ENCODE measurements around the gene WDSUB1. TPM values are rescaled to one million over a fixed set of nuclear protein-coding genes. Genes with fewer than 3 reads are reported as not detected.

The WDSUB1 gene
- total RNA-seq, 1 donor = 9.1 TPM

DNA sequence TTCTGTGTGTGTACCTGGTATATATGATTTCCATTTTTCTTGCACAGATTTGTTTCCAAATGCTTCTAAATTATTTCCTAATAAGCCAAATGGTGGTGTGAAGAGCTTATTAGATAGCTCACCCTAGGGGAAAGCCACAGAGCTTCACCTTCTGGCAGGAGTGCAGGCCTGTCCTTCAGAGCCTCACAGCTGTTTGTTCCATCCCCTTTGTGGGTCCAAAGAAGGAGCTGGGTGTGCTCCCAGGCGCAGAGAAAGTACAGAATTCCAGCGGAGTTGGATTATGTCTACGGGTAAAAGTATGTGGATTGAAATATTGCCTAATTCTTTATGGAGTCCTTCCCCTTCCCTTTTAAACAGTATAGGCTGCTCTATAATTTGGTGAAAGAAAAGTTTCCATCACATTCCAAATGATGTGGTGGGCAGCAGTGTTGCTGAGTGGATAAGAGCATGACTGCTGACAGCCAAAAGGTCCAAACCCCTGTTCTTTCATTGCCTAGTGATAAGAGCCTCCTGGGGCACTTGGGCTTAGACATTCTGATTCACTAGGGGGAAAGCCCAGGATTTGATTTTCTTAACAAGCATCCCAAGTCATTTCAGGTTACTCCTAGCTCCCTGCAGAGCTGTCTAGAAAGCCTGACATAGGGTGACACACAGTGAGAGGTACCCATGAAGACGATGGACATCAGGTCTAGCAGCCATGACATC, 86.6 kb downstream of the WDSUB1 start:
- DNase-seq (ENCODE audit: low read depth) = peak; percentile 87
- TF ChIP-seq, protein P1, sequence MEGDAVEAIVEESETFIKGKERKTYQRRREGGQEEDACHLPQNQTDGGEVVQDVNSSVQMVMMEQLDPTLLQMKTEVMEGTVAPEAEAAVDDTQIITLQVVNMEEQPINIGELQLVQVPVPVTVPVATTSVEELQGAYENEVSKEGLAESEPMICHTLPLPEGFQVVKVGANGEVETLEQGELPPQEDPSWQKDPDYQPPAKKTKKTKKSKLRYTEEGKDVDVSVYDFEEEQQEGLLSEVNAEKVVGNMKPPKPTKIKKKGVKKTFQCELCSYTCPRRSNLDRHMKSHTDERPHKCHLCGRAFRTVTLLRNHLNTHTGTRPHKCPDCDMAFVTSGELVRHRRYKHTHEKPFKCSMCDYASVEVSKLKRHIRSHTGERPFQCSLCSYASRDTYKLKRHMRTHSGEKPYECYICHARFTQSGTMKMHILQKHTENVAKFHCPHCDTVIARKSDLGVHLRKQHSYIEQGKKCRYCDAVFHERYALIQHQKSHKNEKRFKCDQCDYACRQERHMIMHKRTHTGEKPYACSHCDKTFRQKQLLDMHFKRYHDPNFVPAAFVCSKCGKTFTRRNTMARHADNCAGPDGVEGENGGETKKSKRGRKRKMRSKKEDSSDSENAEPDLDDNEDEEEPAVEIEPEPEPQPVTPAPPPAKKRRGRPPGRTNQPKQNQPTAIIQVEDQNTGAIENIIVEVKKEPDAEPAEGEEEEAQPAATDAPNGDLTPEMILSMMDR (IDR thresholded peaks at IDR 0.05; ENCODE audit: insufficient read depth, low read length) = peak; percentile 13
- no peak overlapping the region for H3K4me3 ChIP-seq (ENCODE audit: low read depth, low read length)

DNA sequence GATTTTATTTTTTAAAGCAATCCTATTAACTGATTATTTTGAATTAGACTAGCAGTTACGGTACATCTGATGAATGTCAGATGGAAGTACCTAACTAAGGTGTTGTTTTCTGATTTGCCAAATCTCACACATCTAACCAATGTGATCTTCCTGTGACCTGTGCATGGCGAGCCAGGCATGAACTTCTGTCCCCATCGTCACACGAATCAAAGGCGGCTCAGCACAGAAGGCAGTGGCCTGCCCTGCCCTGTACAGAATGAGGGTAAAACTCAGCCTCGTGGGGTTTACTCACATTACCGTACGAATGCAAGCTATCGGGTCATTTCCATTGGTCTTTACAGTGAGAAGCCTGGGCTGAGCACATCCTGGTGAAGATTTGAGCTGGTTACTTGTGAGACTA, 87.3 kb downstream of the WDSUB1 start:
- TF ChIP-seq, protein P1 (IDR thresholded peaks at IDR 0.05; ENCODE audit: insufficient read depth, low read length) = no peak
- no peak for DNase-seq (ENCODE audit: low read depth)

DNA sequence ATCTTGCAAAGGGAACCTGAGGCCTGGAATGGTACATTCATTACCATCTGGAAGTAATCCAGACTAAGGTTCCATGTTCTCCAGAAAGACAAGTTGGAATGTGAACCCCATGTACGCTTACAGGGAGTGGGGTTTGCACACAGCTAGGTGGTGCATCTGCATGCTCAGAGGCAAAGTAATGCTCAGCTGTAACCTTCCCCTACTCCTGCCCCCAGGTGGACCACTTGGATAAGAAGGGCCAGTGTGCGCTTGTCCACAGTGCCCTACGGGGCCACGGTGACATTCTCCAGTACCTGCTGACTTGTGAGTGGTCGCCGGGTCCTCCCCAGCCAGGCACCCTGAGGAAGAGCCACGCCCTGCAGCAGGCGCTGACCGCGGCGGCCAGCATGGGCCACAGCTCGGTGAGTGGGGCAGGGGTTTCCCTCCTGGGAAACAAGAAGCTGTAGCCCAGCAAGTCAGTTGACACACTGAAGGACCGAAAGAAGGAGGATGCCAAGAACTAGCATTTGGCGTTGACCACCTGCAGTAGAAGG, 90.0 kb downstream of the WDSUB1 start:
- DNase-seq (ENCODE audit: low read depth) = no peak
- TF ChIP-seq, protein P1 (IDR thresholded peaks at IDR 0.05; ENCODE audit: insufficient read depth, low read length) = no peak
- H3K4me3 ChIP-seq (ENCODE audit: low read depth, low read length) = no peak overlapping the region

More for the DNA sequence above, 87.3 kb downstream of the WDSUB1 start:
- H3K4me3 ChIP-seq (ENCODE audit: low read depth, low read length) = no peak overlapping the region

DNA sequence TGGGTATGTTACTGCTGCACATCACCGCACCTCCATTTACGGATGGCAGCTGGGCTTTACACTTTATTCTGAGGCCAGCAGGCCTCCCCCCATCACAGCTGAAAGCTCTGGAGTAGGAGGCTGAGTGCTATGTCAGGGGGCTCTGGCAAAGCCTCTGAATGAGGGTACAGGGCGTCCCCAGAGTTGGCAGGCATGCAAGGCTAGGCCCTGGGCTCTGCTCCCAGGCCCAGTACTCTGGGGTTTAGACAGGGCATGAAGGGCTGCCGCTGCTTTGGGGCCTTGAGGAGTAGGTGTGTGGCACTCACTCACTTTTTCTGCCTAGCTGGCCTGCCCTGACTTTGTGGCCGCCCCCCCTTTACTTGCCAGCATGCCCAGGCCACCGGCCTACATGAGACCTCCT, 90.8 kb downstream of the WDSUB1 start:
- DNase-seq (ENCODE audit: low read depth) = no peak
- TF ChIP-seq, protein P1 (IDR thresholded peaks at IDR 0.05; ENCODE audit: insufficient read depth, low read length) = no peak

GRCh38 chr2:159194241-159194640, 92.3 kb downstream of the WDSUB1 start:
- H3K4me3 ChIP-seq (ENCODE audit: low read depth, low read length) = no peak overlapping the region
- no peak for DNase-seq (ENCODE audit: low read depth)
- TF ChIP-seq, protein P1 (IDR thresholded peaks at IDR 0.05; ENCODE audit: insufficient read depth, low read length) = no peak

More for the DNA sequence above, 90.8 kb downstream of the WDSUB1 start:
- H3K4me3 ChIP-seq (ENCODE audit: low read depth, low read length) = no peak overlapping the region

GRCh38 chr2:159193791-159194190, 92.7 kb downstream of the WDSUB1 start:
- no peak overlapping the region for H3K4me3 ChIP-seq (ENCODE audit: low read depth, low read length)
- TF ChIP-seq, protein P1 (IDR thresholded peaks at IDR 0.05; ENCODE audit: insufficient read depth, low read length) = no peak
- DNase-seq (ENCODE audit: low read depth) = no peak

Measured in fibroblast of the aortic adventitia (primary cell).